Calu3 (cell line): Measurements from ENCODE around the gene CMPK1. TPM values are rescaled to one million over a fixed set of nuclear protein-coding genes. Genes with fewer than 3 reads are reported as not detected.

Experiments
- BruUV-seq: library from RNA; stranded (reverse); fragments of 400-500 nt; replicated peaks from 2 replicates; lab custom pipeline; 2021; lab: Mats Ljungman, UMichigan
- CTCF ChIA-PET: fragments of 300-600 bp; sonication (Branson Sonifier 250); formaldehyde crosslinking; loops from one replicate; lab custom pipeline; 2022; ENCODE audit warnings: antibody characterized with exemption; lab: Charles Lee
- DNase-seq: peaks from one replicate; pipeline ENCODE4 v3.0.0; 2022
- H3K27ac Mint-ChIP-seq: one replicate; pipeline ENCODE4 v1.8.0; 2022; ENCODE audit warnings: mixed read lengths; ENCODE audit not compliant: unreplicated experiment
- H3K27me3 Mint-ChIP-seq: one replicate; pipeline ENCODE4 v1.8.0; 2022; ENCODE audit warnings: mixed read lengths; ENCODE audit not compliant: unreplicated experiment
- H3K36me3 Mint-ChIP-seq: one replicate; pipeline ENCODE4 v1.8.0; 2022; ENCODE audit warnings: mild to moderate bottlenecking, moderate library complexity, mixed read lengths; ENCODE audit not compliant: insufficient read depth, unreplicated experiment
- H3K4me1 Mint-ChIP-seq: one replicate; pipeline ENCODE4 v1.8.0; 2022; ENCODE audit warnings: mild to moderate bottlenecking, low read depth, mixed read lengths; ENCODE audit not compliant: unreplicated experiment
- H3K4me3 Mint-ChIP-seq: one replicate; pipeline ENCODE4 v1.8.0; 2022; ENCODE audit warnings: mild to moderate bottlenecking, low read depth, moderate library complexity, mixed read lengths; ENCODE audit not compliant: unreplicated experiment
- H3K9me3 Mint-ChIP-seq: one replicate; pipeline ENCODE4 v1.8.0; 2022; ENCODE audit warnings: low read depth, mixed read lengths; ENCODE audit not compliant: unreplicated experiment
- intact Hi-C: fragments of 100-400 bp; cut with micrococcal nuclease; formaldehyde crosslinking; loops from one replicate; pipeline ENCODE4 v1.10.0; 2022; ENCODE audit not compliant: unreplicated experiment
- total RNA-seq: library from RNA; stranded (reverse); gene quantifications from 2 replicates; pipeline ENCODE4 v1.2.3, GENCODE V29; 2022
- TF ChIP-seq, protein P1 (sequence below): fragments of 200-600 bp; IDR thresholded peaks from one replicate; pipeline ENCODE4 v1.8.0; 2022; ENCODE audit warnings: antibody characterized with exemption; ENCODE audit not compliant: unreplicated experiment

Gene CMPK1
- total RNA-seq, 1 experiment from 2014 or later: 162 TPM

DNA sequence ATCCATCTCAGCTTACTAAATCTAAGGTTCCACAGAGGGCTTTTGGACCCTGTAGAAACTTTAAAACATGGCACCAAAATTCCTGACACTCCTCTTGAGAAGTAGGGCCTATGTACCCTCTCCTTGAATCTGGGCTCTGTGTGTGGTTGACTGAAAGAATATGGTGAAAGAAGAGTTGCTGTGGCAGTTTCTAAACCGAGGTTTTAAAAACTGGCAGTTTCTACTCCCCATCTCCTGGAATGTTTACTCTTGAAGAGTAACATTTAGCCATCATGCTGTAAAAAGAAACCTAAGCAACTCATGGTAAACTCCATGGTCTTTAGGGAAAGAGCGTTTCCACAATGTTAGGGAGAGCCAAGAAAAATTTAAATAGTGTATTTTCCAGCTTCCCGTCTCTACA lies 4.6 kb upstream of the CMPK1 start:
- no TSS peak for BruUV-seq
- Mint-ChIP-seq H3K9me3 (no peaks in the 10 kb centered on the region), H3K27me3 (no peaks in the 10 kb centered on the region), H3K27ac (no peak overlapping the region), H3K36me3 (peaks cover 16% of the 10 kb centered on the region), H3K4me1 (peaks cover 8% of the 10 kb centered on the region), H3K4me3 (no peak overlapping the region)
- DNase-seq: no peak
- TF ChIP-seq, protein P1, sequence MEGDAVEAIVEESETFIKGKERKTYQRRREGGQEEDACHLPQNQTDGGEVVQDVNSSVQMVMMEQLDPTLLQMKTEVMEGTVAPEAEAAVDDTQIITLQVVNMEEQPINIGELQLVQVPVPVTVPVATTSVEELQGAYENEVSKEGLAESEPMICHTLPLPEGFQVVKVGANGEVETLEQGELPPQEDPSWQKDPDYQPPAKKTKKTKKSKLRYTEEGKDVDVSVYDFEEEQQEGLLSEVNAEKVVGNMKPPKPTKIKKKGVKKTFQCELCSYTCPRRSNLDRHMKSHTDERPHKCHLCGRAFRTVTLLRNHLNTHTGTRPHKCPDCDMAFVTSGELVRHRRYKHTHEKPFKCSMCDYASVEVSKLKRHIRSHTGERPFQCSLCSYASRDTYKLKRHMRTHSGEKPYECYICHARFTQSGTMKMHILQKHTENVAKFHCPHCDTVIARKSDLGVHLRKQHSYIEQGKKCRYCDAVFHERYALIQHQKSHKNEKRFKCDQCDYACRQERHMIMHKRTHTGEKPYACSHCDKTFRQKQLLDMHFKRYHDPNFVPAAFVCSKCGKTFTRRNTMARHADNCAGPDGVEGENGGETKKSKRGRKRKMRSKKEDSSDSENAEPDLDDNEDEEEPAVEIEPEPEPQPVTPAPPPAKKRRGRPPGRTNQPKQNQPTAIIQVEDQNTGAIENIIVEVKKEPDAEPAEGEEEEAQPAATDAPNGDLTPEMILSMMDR: no peak
- CTCF ChIA-PET: interaction anchor here (0.6 kb wide), 1 partner anchor 54 kb away, joined by 3 read pairs; no protein-coding TSS in a partner anchor
- intact Hi-C loops: loop anchor here (10.0 kb wide), 1 partner anchor 1644 kb away; the partner anchor contains the start of genes GPBP1L1 and TMEM69

DNA sequence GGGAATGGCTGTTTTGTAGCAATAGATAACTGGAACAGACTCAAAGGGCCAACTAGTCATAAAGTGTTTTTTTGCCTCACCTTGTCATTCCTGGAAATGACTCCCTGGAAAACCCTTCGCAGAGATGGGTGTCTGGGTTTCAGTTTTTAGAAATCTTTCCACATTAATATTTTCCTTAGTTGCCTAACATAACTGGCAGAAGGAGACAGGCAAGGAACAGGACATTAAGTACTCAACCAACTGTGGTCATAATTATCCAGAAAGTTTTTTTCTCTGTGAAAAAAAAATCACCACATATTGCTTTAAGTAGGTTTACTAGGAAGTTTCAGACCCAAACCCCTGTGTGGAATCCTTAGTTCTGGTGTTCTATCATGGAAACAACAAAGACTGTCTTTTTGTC lies 3.4 kb upstream of the CMPK1 start:
- H3K9me3 Mint-ChIP-seq: no peaks in the 10 kb centered on the region
- TF ChIP-seq, protein P1: no peak
- no peak for DNase-seq
- no peaks in the 10 kb centered on the region for H3K27me3 Mint-ChIP-seq
- no TSS peak for BruUV-seq
- H3K27ac Mint-ChIP-seq: no peak overlapping the region
- intact Hi-C loops: loop anchor here (10.0 kb wide), 1 partner anchor 145 kb away; no protein-coding TSS in a partner anchor
- CTCF ChIA-PET: no interaction called here
- no peak overlapping the region for H3K4me3 Mint-ChIP-seq
- H3K36me3 Mint-ChIP-seq: peaks cover 16% of the 10 kb centered on the region
- peaks cover 8% of the 10 kb centered on the region for H3K4me1 Mint-ChIP-seq

DNA sequence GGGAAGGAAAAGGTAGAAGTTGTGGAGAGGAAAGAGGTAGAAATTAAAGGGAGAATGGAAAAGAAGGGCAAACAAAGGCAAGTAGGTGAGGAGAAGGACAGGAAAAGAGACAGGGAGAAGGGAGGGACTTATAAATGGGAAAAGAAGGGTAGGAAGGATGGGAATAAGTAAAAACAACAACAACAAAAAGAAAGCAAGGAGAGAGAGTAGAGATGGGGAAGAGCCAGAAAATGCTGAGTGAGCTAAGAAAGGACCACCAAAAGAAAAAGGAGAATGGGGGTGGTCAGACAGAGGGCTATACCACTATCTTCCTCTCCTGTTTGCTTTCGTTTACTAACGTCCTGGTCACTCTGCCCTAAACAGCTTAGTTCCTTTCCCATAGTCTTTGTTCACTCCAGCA lies 1.7 kb upstream of the CMPK1 start:
- no peak overlapping the region for H3K4me3 Mint-ChIP-seq
- CTCF ChIA-PET: no interaction called here
- TF ChIP-seq, protein P1: no peak
- no peaks in the 10 kb centered on the region for H3K9me3 Mint-ChIP-seq
- DNase-seq: no peak
- H3K36me3 Mint-ChIP-seq: peaks cover under 1% of the 10 kb centered on the region
- peaks cover 11% of the 10 kb centered on the region for H3K4me1 Mint-ChIP-seq
- intact Hi-C loops: loop anchor here (10.0 kb wide), 1 partner anchor 147 kb away; no protein-coding TSS in a partner anchor
- BruUV-seq: no TSS peak
- no peaks in the 10 kb centered on the region for H3K27me3 Mint-ChIP-seq
- no peak overlapping the region for H3K27ac Mint-ChIP-seq

DNA sequence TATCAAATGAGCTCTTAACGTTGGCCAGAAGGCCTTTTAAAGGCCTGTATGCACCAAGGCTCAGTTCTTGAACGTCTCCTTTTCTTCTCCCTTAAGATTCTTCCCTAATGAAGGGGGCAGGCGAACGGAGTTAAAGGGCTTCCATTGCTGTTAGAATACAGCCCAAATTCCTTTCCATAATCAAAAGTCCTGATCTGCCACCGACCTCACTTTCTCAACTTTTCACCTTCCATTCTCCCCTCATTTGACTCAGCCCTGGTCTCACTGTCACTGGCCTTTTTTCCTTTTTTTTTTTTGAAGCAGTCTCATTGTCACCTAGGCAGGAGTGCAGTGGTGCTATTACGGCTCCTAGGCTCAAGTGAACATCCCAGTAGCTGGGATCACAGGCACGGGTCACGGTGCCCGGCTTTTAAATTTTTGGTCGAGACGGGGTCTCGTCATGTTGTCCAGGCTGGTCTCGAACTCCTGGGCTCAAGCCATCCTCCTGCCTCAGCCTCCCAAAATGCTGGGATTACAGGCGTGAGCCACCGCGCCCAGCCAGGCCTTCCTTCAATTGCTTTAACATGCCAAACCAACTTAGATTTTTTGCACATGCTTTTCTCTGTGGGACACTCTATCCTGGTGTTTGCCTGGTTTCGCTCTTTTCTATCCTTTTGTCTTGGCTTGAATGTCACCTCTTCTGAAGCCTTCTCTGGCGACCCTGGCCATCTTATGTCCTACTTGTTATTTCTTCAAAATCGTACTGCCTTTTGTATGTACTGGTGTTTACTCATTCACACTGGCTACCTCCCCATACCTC lies 612 bp upstream of the CMPK1 start:
- CTCF ChIA-PET: interaction anchor here (0.7 to 1.6 kb wide), 7 partner anchors 8 to 154 kb away, joined by 3 to 8 read pairs (median 6); partner anchors contain the start of genes PDZK1IP1 and STIL
- DNase-seq: no peak
- TF ChIP-seq, protein P1: no peak
- Mint-ChIP-seq H3K9me3 (no peaks in the 10 kb centered on the region), H3K27ac (no peak overlapping the region), H3K4me3 (no peak overlapping the region), H3K36me3 (no peaks in the 10 kb centered on the region), H3K4me1 (peaks cover 14% of the 10 kb centered on the region), H3K27me3 (no peaks in the 10 kb centered on the region)
- intact Hi-C loops: loop anchor here (10.0 kb wide), 1 partner anchor 148 kb away; no protein-coding TSS in a partner anchor
- TSS peak; percentile 71 for BruUV-seq
